ENCODE measurements around the gene PGGT1B. TPM values are rescaled to one million over a fixed set of nuclear protein-coding genes. Genes with fewer than 3 reads are reported as not detected.

PGGT1B gene
- total RNA-seq, 3 donors from 2014 or later (not counting 1 experiment from before 2014, with no cell fraction given): 39.5 to 60.1 (median 46.1) TPM

- H3K27ac Mint-ChIP-seq: no peak overlapping the region
- H3K36me3 Mint-ChIP-seq: peaks cover 8% of the 10 kb centered on the region
- H3K9me3 Mint-ChIP-seq: peaks cover 3 to 5% of the 10 kb centered on the region in 2 donors
- 73% methylated on average over 4 of the region's 4 CpGs for WGBS (ENCODE audit: insufficient coverage)
- DNase-seq: no peak
- H3K27ac ChIP-seq (ENCODE audit: low read length): no peak overlapping the region
- no peak for ATAC-seq
- H3K27me3 Mint-ChIP-seq (ENCODE audit: low read depth in 2 of 2): peaks cover 13 to 14% of the 10 kb centered on the region in 2 donors
- no peaks in the 10 kb centered on the region for H3K27me3 ChIP-seq (ENCODE audit: control insufficient read depth, insufficient read depth, low read length)
- no peaks in the 10 kb centered on the region for H3K9me3 ChIP-seq (ENCODE audit: control insufficient read depth, insufficient read depth, low read length)
- H3K36me3 ChIP-seq (ENCODE audit: control insufficient read depth, insufficient read depth, low read length): no peaks in the 10 kb centered on the region
- no peaks in the 10 kb centered on the region for H3K4me1 Mint-ChIP-seq
- peaks cover 3% of the 10 kb centered on the region for H3K4me1 ChIP-seq (ENCODE audit: control insufficient read depth, insufficient read depth, low read length)
- TF ChIP-seq CTCF (IDR thresholded peaks at IDR 0.05): no peak
- no peak overlapping the region for H3K4me3 ChIP-seq (ENCODE audit: low read length)
- intact Hi-C loops (cut with micrococcal nuclease): no loop called here
- no peak overlapping the region for H3K4me3 Mint-ChIP-seq
Observed at GRCh38 chr5:115289104-115289503, 26.4 kb upstream of the PGGT1B start.

- H3K27ac Mint-ChIP-seq: no peak overlapping the region
- Histone ChIP-seq H3K27me3 (ENCODE audit: control insufficient read depth, insufficient read depth, low read length) (no peaks in the 10 kb centered on the region), H3K36me3 (ENCODE audit: control insufficient read depth, insufficient read depth, low read length) (no peaks in the 10 kb centered on the region), H3K4me1 (ENCODE audit: control insufficient read depth, insufficient read depth, low read length) (no peaks in the 10 kb centered on the region), H3K27ac (ENCODE audit: low read length) (no peak overlapping the region), H3K9me3 (ENCODE audit: control insufficient read depth, insufficient read depth, low read length) (no peaks in the 10 kb centered on the region), H3K4me3 (ENCODE audit: low read length) (no peak overlapping the region)
- H3K4me1 Mint-ChIP-seq: no peaks in the 10 kb centered on the region
- H3K36me3 Mint-ChIP-seq: no peaks in the 10 kb centered on the region
- no peaks in the 10 kb centered on the region for H3K9me3 Mint-ChIP-seq
- peaks cover under 1 to 9% of the 10 kb centered on the region in 2 donors for H3K27me3 Mint-ChIP-seq (ENCODE audit: low read depth in 2 of 2)
- H3K4me3 Mint-ChIP-seq: no peak overlapping the region
- DNase-seq: no peak
- no peak for TF ChIP-seq CTCF (IDR thresholded peaks at IDR 0.05)
- ATAC-seq: no peak
- intact Hi-C loops (cut with micrococcal nuclease): no loop called here
- no CpG with 5 or more reads among the region's 1 CpG for WGBS (ENCODE audit: insufficient coverage)
Observed at GRCh38 chr5:115284021-115284420, 21.3 kb upstream of the PGGT1B start.

- DNase-seq (no peak), ATAC-seq (no peak)
- H3K36me3 ChIP-seq (ENCODE audit: control insufficient read depth, insufficient read depth, low read length): no peaks in the 10 kb centered on the region
- TF ChIP-seq CTCF (IDR thresholded peaks at IDR 0.05): no peak
- Mint-ChIP-seq H3K27me3 (ENCODE audit: low read depth in 2 of 2) (peaks cover 0 to 8% of the 10 kb centered on the region in 2 donors), H3K4me3 (no peak overlapping the region), H3K4me1 (no peaks in the 10 kb centered on the region), H3K36me3 (no peaks in the 10 kb centered on the region), H3K27ac (no peak overlapping the region), H3K9me3 (no peaks in the 10 kb centered on the region)
- H3K4me1 ChIP-seq (ENCODE audit: control insufficient read depth, insufficient read depth, low read length): no peaks in the 10 kb centered on the region
- H3K27ac ChIP-seq (ENCODE audit: low read length): no peak overlapping the region
- H3K4me3 ChIP-seq (ENCODE audit: low read length): no peak overlapping the region
- no peaks in the 10 kb centered on the region for H3K27me3 ChIP-seq (ENCODE audit: control insufficient read depth, insufficient read depth, low read length)
- WGBS (ENCODE audit: insufficient coverage): no CpG with 5 or more reads among the region's 1 CpG
- no peaks in the 10 kb centered on the region for H3K9me3 ChIP-seq (ENCODE audit: control insufficient read depth, insufficient read depth, low read length)
- intact Hi-C loops (cut with micrococcal nuclease): no loop called here
Observed at GRCh38 chr5:115282131-115282530, 19.5 kb upstream of the PGGT1B start.

GRCh38 chr5:115274584-115274983, 11.9 kb upstream of the PGGT1B start:
- no peaks in the 10 kb centered on the region for H3K9me3 ChIP-seq (ENCODE audit: control insufficient read depth, insufficient read depth, low read length)
- no peaks in the 10 kb centered on the region for H3K27me3 ChIP-seq (ENCODE audit: control insufficient read depth, insufficient read depth, low read length)
- no peak overlapping the region for H3K4me3 Mint-ChIP-seq
- no peak for TF ChIP-seq CTCF (IDR thresholded peaks at IDR 0.05)
- no peak overlapping the region for H3K27ac ChIP-seq (ENCODE audit: low read length)
- H3K36me3 Mint-ChIP-seq: peaks cover 6% of the 10 kb centered on the region
- no peak overlapping the region for H3K4me3 ChIP-seq (ENCODE audit: low read length)
- H3K4me1 ChIP-seq (ENCODE audit: control insufficient read depth, insufficient read depth, low read length): no peaks in the 10 kb centered on the region
- intact Hi-C loops (cut with micrococcal nuclease): no loop called here
- H3K4me1 Mint-ChIP-seq: no peaks in the 10 kb centered on the region
- no peak overlapping the region for H3K27ac Mint-ChIP-seq
- no peak for ATAC-seq
- H3K36me3 ChIP-seq (ENCODE audit: control insufficient read depth, insufficient read depth, low read length): no peaks in the 10 kb centered on the region
- peaks cover 0 to 6% of the 10 kb centered on the region in 2 donors for H3K27me3 Mint-ChIP-seq (ENCODE audit: low read depth in 2 of 2)
- no peak for DNase-seq
- 81% methylated on average over 3 of the region's 3 CpGs for WGBS (ENCODE audit: insufficient coverage)
- no peaks in the 10 kb centered on the region for H3K9me3 Mint-ChIP-seq

Measured in natural killer cell (primary cell).